Measurements from ENCODE around the gene ETV3L.

- TF ChIP-seq, protein P1, sequence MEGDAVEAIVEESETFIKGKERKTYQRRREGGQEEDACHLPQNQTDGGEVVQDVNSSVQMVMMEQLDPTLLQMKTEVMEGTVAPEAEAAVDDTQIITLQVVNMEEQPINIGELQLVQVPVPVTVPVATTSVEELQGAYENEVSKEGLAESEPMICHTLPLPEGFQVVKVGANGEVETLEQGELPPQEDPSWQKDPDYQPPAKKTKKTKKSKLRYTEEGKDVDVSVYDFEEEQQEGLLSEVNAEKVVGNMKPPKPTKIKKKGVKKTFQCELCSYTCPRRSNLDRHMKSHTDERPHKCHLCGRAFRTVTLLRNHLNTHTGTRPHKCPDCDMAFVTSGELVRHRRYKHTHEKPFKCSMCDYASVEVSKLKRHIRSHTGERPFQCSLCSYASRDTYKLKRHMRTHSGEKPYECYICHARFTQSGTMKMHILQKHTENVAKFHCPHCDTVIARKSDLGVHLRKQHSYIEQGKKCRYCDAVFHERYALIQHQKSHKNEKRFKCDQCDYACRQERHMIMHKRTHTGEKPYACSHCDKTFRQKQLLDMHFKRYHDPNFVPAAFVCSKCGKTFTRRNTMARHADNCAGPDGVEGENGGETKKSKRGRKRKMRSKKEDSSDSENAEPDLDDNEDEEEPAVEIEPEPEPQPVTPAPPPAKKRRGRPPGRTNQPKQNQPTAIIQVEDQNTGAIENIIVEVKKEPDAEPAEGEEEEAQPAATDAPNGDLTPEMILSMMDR (IDR thresholded peaks at IDR 0.05), result no peak
- no peak for TF ChIP-seq EZH2 (IDR thresholded peaks at IDR 0.05)
- no peak for TF ChIP-seq EZH2phosphoT487 (IDR thresholded peaks at IDR 0.05)
Observed at GRCh38 chr1:157137408-157138219, 38.0 kb upstream of the ETV3L start.
